ENCODE results near the gene ZBTB5.

GRCh38 chr9:37425298-37425752, 39.9 kb downstream of the ZBTB5 start:
- TF ChIP-seq CTCF (IDR thresholded peaks at IDR 0.05) (no peak), POLR2AphosphoS5 (IDR thresholded peaks at IDR 0.05; ENCODE audit: low read depth, low read length) (no peak), TCF7L2 (IDR thresholded peaks at IDR 0.05; ENCODE audit: low read depth, low read length) (no peak)
- TF ChIP-seq, protein P1, sequence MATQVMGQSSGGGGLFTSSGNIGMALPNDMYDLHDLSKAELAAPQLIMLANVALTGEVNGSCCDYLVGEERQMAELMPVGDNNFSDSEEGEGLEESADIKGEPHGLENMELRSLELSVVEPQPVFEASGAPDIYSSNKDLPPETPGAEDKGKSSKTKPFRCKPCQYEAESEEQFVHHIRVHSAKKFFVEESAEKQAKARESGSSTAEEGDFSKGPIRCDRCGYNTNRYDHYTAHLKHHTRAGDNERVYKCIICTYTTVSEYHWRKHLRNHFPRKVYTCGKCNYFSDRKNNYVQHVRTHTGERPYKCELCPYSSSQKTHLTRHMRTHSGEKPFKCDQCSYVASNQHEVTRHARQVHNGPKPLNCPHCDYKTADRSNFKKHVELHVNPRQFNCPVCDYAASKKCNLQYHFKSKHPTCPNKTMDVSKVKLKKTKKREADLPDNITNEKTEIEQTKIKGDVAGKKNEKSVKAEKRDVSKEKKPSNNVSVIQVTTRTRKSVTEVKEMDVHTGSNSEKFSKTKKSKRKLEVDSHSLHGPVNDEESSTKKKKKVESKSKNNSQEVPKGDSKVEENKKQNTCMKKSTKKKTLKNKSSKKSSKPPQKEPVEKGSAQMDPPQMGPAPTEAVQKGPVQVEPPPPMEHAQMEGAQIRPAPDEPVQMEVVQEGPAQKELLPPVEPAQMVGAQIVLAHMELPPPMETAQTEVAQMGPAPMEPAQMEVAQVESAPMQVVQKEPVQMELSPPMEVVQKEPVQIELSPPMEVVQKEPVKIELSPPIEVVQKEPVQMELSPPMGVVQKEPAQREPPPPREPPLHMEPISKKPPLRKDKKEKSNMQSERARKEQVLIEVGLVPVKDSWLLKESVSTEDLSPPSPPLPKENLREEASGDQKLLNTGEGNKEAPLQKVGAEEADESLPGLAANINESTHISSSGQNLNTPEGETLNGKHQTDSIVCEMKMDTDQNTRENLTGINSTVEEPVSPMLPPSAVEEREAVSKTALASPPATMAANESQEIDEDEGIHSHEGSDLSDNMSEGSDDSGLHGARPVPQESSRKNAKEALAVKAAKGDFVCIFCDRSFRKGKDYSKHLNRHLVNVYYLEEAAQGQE (IDR thresholded peaks at IDR 0.05; ENCODE audit: insufficient read depth in 1 of 2, low read depth in 2 of 2, low read length in 1 of 2), result no peak
